ENCODE data around the gene DNAH2.

DNAH2 gene

GRCh38 chr17:7882068-7882467 is 164.5 kb downstream of the DNAH2 start:
- DNase-seq = no peak

GRCh38 chr17:7882629-7883028 is 165.1 kb downstream of the DNAH2 start:
- DNase-seq = no peak
